Thyroid gland (tissue), 4 donors: Measurements from ENCODE around the gene KDM8. TPM values are rescaled to one million over a fixed set of nuclear protein-coding genes. Genes with fewer than 3 reads are reported as not detected.

ENCODE experiments used
- DNase-seq, 2 donors: peaks; one replicate each; pipeline ENCODE4 v3.0.0-alpha.2; 2019
- H3K27ac ChIP-seq, 3 donors: fragments of 200-600 bp; sonication (generic); 1 replicate in 2 of 3; 2 replicates in 1 of 3; pipeline ENCODE4 v1.5.1; 2016 to 2019; ENCODE audit warnings: mild to moderate bottlenecking in 1 of 3, moderate library complexity in 1 of 3
- H3K27me3 ChIP-seq: fragments of 200-600 bp; sonication (generic); one replicate; pipeline ENCODE4 v1.5.1; 2019
- H3K36me3 ChIP-seq, 2 donors: fragments of 200-600 bp; sonication (generic); one replicate each; pipeline ENCODE4 v1.5.1; 2016 to 2019
- H3K4me1 ChIP-seq, 2 donors: fragments of 200-600 bp; sonication (generic); one replicate each; pipeline ENCODE4 v1.5.1; 2017 to 2019
- H3K4me3 ChIP-seq, 3 donors: fragments of 200-600 bp; sonication (generic); replicated peaks in 1 of 3; 1 replicate in 2 of 3; 2 replicates in 1 of 3; pipeline ENCODE4 v1.5.1; 2016; ENCODE audit warnings: mild to moderate bottlenecking in 1 of 3
- H3K9me3 ChIP-seq: fragments of 200-600 bp; sonication (generic); one replicate; pipeline ENCODE4 v1.5.1; 2017
- POLR2A ChIP-seq, 2 donors: fragments of 450-650 bp; IDR thresholded peaks; one replicate each; pipeline ENCODE4 v1.6.1; 2017; ENCODE audit warnings: antibody characterized with exemption in 2 of 2, mild to moderate bottlenecking in 2 of 2, moderate library complexity in 1 of 2
- WGBS, 2 donors: methylation state at CpG; one replicate each; pipeline ENCODE4 v1.1.5; 2017; 5-methylcytosine and 5-hydroxymethylcytosine counted together
- intact Hi-C: fragments of 100-400 bp; cut with DNase I; formaldehyde crosslinking; loops from one replicate; pipeline ENCODE4 v1.15.1; 2023
- total RNA-seq, 4 donors: library from RNA; depleted of rRNA; stranded (reverse); fragments of >200 nt; gene quantifications; one replicate each; pipeline ENCODE4 v1.2.3, GENCODE V29; 2016
- TF ChIP-seq, protein P1 (sequence below), 6 experiments: fragments of 200-600 bp in 3 of 6; fragments of 450-650 bp in 3 of 6; sonication (generic) in 3 of 6; IDR thresholded peaks; one replicate each; pipeline ENCODE4 v1.5.1; 2016 to 2019; ENCODE audit warnings: antibody characterized with exemption in 6 of 6, mild to moderate bottlenecking in 2 of 6, inconsistent platforms in 1 of 6, moderate library complexity in 1 of 6

The KDM8 gene
- total RNA-seq, 4 donors from 2014 or later: 5.6 to 14.9 (median 9.6) TPM

DNA sequence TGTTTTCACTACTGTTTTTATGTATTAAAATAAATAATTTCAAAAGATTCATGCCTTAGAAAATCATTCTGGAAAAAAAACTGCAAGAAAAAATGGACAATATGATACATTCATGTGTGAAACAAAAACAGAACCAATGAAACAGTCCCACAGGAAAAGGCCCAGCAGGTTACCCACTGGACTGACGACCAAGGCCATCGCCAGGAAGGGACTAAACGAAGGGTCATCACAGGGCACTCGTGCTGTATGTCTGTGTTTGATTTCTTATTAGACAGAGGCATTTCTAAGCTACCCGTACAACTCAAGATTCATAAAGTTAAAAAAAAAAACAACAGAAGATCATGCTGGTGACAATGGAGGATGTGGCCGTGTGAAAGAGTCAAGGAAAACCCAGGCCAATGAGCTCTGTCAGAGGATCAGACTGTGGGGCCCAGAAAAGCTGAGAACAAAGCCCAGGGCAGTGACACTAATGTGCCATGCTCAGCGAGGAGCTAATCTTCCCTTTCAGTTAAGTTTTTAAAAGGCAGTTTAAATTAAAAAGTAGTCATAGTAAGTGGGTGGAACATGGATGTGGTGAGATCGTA is 33.4 kb downstream of the KDM8 start:
- intact Hi-C loops: loop anchor here (5.0 kb wide), 1 partner anchor 226 kb away; no protein-coding TSS in a partner anchor
- Histone ChIP-seq H3K36me3 (peaks cover 0 to 12% of the 10 kb centered on the region in 2 donors), H3K4me3 (no peak overlapping the region), H3K4me1 (peaks cover 7 to 41% of the 10 kb centered on the region in 2 donors), H3K27me3 (no peaks in the 10 kb centered on the region), H3K27ac (peak overlapping the region; percentile 43 to 68 (median 54)), H3K9me3 (no peaks in the 10 kb centered on the region)
- DNase-seq: no peak
- 76 to 81% methylated on average over 8 of the region's 8 CpGs for WGBS, 2 donors
- no peak for TF ChIP-seq POLR2A (IDR thresholded peaks at IDR 0.05)
- TF ChIP-seq, protein P1, sequence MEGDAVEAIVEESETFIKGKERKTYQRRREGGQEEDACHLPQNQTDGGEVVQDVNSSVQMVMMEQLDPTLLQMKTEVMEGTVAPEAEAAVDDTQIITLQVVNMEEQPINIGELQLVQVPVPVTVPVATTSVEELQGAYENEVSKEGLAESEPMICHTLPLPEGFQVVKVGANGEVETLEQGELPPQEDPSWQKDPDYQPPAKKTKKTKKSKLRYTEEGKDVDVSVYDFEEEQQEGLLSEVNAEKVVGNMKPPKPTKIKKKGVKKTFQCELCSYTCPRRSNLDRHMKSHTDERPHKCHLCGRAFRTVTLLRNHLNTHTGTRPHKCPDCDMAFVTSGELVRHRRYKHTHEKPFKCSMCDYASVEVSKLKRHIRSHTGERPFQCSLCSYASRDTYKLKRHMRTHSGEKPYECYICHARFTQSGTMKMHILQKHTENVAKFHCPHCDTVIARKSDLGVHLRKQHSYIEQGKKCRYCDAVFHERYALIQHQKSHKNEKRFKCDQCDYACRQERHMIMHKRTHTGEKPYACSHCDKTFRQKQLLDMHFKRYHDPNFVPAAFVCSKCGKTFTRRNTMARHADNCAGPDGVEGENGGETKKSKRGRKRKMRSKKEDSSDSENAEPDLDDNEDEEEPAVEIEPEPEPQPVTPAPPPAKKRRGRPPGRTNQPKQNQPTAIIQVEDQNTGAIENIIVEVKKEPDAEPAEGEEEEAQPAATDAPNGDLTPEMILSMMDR (IDR thresholded peaks at IDR 0.05): no peak

DNA sequence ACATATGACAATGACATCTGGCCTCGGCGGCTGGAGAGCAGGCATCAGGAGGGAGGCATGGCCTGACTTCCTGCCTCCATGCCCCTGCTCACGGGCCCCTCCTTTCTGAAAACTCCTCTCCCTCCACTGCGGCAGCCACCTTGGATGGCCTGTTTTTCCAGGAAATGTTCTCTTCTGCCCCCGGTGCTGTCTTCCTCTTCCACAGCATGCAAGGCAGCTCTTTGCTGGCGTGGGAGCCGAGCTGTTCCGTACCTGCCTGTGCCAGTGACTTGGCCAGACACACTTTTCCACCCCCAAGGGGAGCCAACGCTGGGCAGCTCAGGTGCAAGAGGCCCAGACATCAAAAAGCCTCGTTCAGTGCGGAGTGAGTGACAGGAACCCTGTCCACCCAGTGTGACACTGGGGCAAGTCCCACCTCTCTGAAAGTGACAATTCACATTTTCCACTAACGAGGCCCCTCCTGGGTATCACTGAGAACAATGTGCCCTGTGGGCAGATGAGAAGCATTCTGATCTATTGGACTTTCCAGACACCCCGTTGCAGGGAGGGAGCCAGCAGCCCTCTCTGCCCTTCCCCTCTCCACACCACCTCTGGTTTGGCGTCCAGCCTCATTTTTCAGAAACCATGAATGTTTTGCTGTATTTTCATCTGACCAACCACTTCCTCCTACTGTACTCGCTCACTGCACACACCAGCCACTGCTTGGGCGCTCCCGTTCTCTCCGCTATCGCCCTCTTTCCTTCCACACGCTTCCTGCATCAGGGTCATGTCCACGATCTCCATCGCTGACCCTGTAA is 34.1 kb downstream of the KDM8 start:
- Histone ChIP-seq H3K27ac (peak overlapping the region; percentile 43 to 68 (median 54)), H3K4me3 (no peak overlapping the region), H3K4me1 (peaks cover 7 to 44% of the 10 kb centered on the region in 2 donors), H3K27me3 (no peaks in the 10 kb centered on the region), H3K9me3 (no peaks in the 10 kb centered on the region), H3K36me3 (peaks cover 0 to 10% of the 10 kb centered on the region in 2 donors)
- DNase-seq: no peak
- 65 to 68% methylated on average over 22 of the region's 22 CpGs for WGBS, 2 donors
- intact Hi-C loops: loop anchor here (5.0 kb wide), 1 partner anchor 225 kb away; no protein-coding TSS in a partner anchor
- TF ChIP-seq, protein P1 (IDR thresholded peaks at IDR 0.05): no peak
- no peak for TF ChIP-seq POLR2A (IDR thresholded peaks at IDR 0.05)

DNA sequence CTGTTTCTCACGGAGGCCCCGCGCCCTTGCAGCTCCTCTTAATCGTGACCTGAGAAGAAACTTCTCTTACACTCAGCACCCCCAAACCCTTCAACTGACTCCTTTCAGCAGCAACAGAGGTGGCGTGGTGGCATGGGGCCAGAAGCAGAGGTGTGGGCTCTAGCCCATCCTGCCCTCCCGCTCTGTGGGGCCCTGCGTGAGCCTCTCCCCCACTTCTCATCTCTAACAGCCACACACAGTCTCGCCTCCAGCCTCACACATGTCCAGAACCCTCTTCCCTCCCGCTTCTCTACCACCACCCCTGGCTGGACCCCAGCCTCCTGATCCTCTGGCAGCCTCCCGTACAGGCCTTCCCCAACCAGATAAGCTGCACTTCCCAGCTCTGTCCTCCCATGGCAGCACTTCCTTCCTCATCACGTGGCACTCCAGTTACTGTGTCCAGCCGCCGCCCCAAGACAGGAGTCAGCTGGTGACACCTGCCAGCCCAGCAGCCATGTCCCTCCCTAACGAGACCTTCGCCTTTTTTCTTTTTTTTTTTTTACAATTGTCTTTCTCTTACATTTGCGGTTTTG is 34.8 kb downstream of the KDM8 start:
- TF ChIP-seq, protein P1 (IDR thresholded peaks at IDR 0.05): no peak
- TF ChIP-seq POLR2A (IDR thresholded peaks at IDR 0.05): no peak
- Histone ChIP-seq H3K4me3 (no peak overlapping the region), H3K4me1 (peaks cover 10 to 51% of the 10 kb centered on the region in 2 donors), H3K9me3 (no peaks in the 10 kb centered on the region), H3K27ac (peak overlapping the region in 2 of 3 donors; percentile 54 to 68), H3K36me3 (peaks cover 0 to 6% of the 10 kb centered on the region in 2 donors), H3K27me3 (no peaks in the 10 kb centered on the region)
- intact Hi-C loops: loop anchor here (5.0 kb wide), 1 partner anchor 224 kb away; no protein-coding TSS in a partner anchor
- 68 to 82% methylated on average over 16 of the region's 16 CpGs for WGBS, 2 donors
- DNase-seq: no peak

DNA sequence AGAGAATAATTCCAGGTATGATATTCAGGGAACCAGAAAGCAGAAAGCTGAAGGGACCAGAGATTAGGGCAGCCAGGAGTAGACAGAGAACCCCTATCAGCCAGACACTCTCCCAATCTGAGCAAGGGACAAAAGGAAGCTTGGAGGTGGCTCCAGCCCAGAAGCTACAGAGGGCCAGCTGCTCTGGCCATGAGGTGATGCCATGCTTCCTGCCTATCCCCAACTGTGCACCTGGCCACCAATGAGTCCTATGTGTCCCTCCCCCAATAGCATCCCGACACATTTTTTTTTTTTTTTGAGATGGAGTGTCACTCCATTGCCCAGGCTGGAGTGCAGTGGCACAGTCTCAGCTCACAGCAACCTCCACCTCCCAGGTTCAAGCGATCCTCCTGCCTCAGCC is 35.3 kb downstream of the KDM8 start:
- Histone ChIP-seq H3K4me1 (peaks cover 14 to 56% of the 10 kb centered on the region in 2 donors), H3K4me3 (no peak overlapping the region), H3K9me3 (no peaks in the 10 kb centered on the region), H3K27ac (peak overlapping the region in 1 of 3 donors; percentile 68), H3K27me3 (no peaks in the 10 kb centered on the region), H3K36me3 (peaks cover 0 to 5% of the 10 kb centered on the region in 2 donors)
- DNase-seq: no peak
- no peak for TF ChIP-seq POLR2A (IDR thresholded peaks at IDR 0.05)
- TF ChIP-seq, protein P1 (IDR thresholded peaks at IDR 0.05): no peak
- WGBS, 2 donors: 84 to 88% methylated on average over 2 of the region's 2 CpGs
- intact Hi-C loops: loop anchor here (5.0 kb wide), 1 partner anchor 224 kb away; no protein-coding TSS in a partner anchor
